Inflammatory macrophage treated with lipopolysaccharide for 4 hours (primary cell): Measurements from ENCODE around the gene GSK3B.

Experiments used
- DNase-seq: peaks from one replicate; pipeline ENCODE4 v3.0.0-alpha.2; 2020

Gene GSK3B

GRCh38 chr3:119809249-119810017 lies 284.8 kb downstream of the GSK3B start:
- DNase-seq, result peak; percentile 9

GRCh38 chr3:119808843-119809242 lies 285.4 kb downstream of the GSK3B start:
- DNase-seq, result no peak

- no peak for DNase-seq
Observed at GRCh38 chr3:119808244-119808643, 286.0 kb downstream of the GSK3B start.

DNA sequence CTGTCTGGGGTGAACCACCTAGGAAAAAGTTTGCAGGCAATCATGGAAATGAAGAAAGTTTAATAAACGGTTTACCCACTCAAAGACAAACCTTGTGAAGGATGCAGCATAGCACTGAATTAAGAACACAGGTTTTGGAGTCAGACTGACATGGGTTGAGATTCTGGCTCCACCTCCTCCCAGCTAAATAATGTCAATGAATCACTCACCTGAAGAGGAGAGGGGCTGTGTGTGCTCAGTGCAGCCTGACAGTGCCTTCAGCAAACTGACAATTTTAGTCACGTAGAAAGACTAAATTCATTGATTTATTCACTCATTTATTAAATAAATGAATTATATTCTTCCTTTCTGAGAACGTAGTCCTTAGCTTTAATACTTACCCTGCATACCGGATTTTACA lies 293.4 kb downstream of the GSK3B start:
- no peak for DNase-seq

GRCh38 chr3:119796785-119797184 lies 297.5 kb downstream of the GSK3B start:
- no peak for DNase-seq

DNA sequence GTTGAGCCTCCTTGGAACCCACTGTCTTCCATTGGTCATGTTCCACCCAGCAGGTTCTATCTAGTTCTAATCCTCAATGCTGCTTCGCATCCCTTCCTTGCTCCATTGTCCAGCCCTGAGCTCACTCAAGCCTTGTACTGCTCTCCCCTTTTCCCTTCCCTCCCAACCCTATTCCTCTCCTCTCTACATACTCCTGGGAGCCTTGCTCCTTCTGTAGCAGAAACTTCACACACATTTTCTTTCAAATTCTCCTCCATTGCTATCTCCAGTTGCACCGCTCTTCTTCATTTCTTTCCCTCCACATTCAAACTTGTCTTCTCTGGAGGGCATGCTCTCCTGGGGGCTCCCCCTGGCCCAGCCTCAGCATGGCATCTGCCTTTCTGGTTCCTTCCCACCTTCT lies 297.9 kb downstream of the GSK3B start:
- no peak for DNase-seq

DNA sequence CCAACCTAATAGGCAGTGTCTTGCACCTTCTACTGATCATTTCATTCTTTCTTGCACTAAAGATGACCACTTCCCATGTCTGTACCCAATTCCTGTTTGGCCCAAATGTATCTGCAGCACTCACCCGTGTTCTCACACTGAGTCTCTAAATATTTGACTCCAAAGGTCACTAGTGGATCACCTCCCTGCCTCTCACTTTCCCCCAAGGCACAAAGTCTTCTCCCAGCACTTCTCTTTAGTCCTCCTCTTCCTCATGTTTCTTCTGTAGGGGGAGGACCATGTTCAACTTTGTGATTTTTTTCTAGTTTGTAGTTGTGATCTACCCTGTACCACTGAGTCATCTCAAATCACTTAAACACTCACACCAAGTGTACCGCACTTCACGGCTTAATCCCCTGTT lies 298.4 kb downstream of the GSK3B start:
- DNase-seq, result no peak

- DNase-seq, result no peak
Observed at GRCh38 chr3:119794971-119795612, 299.2 kb downstream of the GSK3B start.

DNA sequence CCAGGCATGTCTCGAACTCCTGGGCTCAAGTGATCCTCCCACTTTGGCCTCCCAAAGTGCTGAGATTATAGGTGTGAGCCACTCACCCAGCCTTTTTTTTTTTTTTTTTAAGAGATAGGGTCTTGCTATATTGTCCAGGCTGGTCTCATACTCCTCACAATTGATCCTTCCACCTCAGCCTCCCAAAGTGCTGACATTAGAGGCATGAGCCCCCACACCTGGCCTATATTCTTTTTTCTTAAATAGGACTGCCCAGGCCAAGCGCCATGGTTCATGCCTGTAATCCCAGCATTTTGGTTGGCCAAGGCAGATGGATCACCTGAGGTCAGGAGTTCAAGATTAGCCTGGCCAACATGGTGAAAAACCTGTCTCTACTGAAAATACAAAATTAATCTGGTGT lies 299.8 kb downstream of the GSK3B start:
- DNase-seq, result no peak

- DNase-seq, result no peak
Observed at GRCh38 chr3:119792270-119792669, 302.0 kb downstream of the GSK3B start.

- DNase-seq, result no peak
Observed at GRCh38 chr3:119790369-119790768, 303.9 kb downstream of the GSK3B start.

DNA sequence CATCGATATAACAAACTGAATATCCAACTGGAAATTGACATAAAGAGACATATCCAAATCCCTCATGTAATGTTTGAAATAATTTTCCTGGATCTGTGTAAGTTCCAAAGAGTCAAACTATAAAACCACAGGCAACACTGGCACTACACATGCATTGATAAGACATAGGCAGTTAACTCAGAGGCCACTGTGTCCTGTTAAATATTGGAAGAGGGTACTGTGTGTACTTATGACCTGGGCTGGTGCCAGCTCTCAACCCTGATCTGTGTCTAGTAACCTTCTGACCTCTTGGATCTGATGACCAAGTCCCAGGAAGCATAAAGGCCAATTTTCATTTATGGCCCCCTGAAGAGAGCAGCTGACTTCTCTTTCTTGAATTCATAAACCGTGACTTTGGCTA lies 307.8 kb downstream of the GSK3B start:
- no peak for DNase-seq

GRCh38 chr3:119783883-119784282 lies 310.4 kb downstream of the GSK3B start:
- peak; percentile 19 for DNase-seq

DNA sequence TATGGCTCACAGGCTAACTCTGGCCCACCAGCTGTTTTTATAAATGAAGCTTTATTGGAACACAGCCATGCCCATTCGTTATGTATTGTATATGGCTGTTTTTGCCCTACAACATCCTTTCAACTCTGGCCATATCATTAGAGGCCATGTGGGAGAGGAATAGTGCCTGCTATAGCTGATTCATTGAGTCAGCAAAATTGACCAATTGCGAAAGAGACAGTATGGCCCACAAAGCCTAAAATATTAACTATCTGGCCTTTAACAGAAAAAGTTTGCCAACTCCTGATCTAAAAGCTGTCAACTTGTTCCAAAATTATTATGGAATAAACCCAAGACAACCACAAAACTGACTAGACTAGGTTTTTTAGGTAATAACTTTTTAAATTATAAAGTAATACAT lies 311.0 kb downstream of the GSK3B start:
- DNase-seq, result no peak

GRCh38 chr3:119782460-119782859 lies 311.8 kb downstream of the GSK3B start:
- DNase-seq, result no peak

- DNase-seq, result no peak
Observed at GRCh38 chr3:119781330-119782198, 312.7 kb downstream of the GSK3B start, which contains the start of gene NR1I2. TSS of gene NR1I2 (plus strand) at chr3:119782101.

- no peak for DNase-seq
Observed at GRCh38 chr3:119779731-119780383, 314.4 kb downstream of the GSK3B start.

GRCh38 chr3:119778811-119779210 lies 315.4 kb downstream of the GSK3B start:
- no peak for DNase-seq

- no peak for DNase-seq
Observed at GRCh38 chr3:119778176-119778575, 316.1 kb downstream of the GSK3B start.

- no peak for DNase-seq
Observed at GRCh38 chr3:119776304-119776703, 317.9 kb downstream of the GSK3B start.

GRCh38 chr3:119774444-119774843 lies 319.8 kb downstream of the GSK3B start:
- DNase-seq, result peak; percentile 47
